Right atrium auricular region (tissue), 2 donors: ENCODE measurements around the gene ADCK2. TPM values are rescaled to one million over a fixed set of nuclear protein-coding genes. Genes with fewer than 3 reads are reported as not detected.
"Not testable (repeated sequence)": the region's sequence is repeated elsewhere in the genome, so short reads cannot be mapped to it uniquely, and the experiment has no call there.

Experiments
- DNase-seq: peaks from one replicate; pipeline ENCODE4 v3.0.0-alpha.2; 2019; ENCODE audit warnings: low spot score
- H3K27ac ChIP-seq, 2 donors: fragments of 200-600 bp; sonication (generic); 1 replicate in 1 of 2; 2 replicates in 1 of 2; pipeline ENCODE4 v1.5.1; 2016 to 2019
- H3K27me3 ChIP-seq, 2 donors: fragments of 200-600 bp; sonication (generic); one replicate each; pipeline versions ENCODE4 v1.5.1 to v1.6.0; 2017 to 2019
- H3K36me3 ChIP-seq: fragments of 200-600 bp; sonication (generic); one replicate; pipeline ENCODE4 v1.5.1; 2016
- H3K4me1 ChIP-seq, 2 donors: fragments of 200-600 bp; sonication (generic); one replicate each; pipeline versions ENCODE4 v1.5.1 to v1.6.0; 2017 to 2019
- H3K4me3 ChIP-seq, 2 donors: fragments of 200-600 bp; sonication (generic); 1 replicate in 1 of 2; 2 replicates in 1 of 2; pipeline ENCODE4 v1.5.1; 2017 to 2019; ENCODE audit warnings: mild to moderate bottlenecking in 1 of 2, moderate library complexity in 1 of 2
- H3K9me3 ChIP-seq, 2 donors: fragments of 200-600 bp; sonication (generic); one replicate each; pipeline ENCODE4 v1.5.1; 2019
- total RNA-seq, 2 donors: library from RNA; depleted of rRNA; stranded (reverse); fragments of >200 nt; gene quantifications; one replicate each; pipeline ENCODE4 v1.1.0, GENCODE V29; 2016
- TF ChIP-seq, protein P1 (sequence below), 2 donors: fragments of 200-600 bp; sonication (generic); IDR thresholded peaks; one replicate each; pipeline ENCODE4 v1.5.1; 2019; ENCODE audit warnings: antibody characterized with exemption in 2 of 2

Gene ADCK2
- total RNA-seq, 2 donors from 2014 or later = 16.6 to 21.8 TPM

DNA sequence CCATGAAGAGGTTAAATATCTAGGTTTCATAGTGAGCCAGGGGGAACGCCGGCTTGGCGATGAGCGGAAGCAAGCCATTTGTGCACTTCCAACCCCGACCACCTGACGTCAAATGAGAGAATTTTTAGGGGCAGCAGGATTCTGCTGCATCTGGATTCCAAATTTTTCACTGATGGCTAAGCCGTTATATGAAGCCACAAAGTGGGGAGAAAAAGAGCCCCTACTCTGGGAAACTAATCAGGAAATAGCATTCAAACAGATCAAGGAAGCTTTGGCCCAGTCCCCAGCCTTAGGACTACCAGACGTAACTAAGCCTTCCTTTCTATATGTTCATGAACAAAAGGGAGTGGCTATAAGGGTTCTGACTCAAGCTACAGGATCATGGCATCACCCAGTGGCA, 12.9 kb upstream of the ADCK2 start:
- Histone ChIP-seq H3K4me1 (peaks cover 0 to 17% of the 10 kb centered on the region in 2 donors), H3K27ac (no peak overlapping the region), H3K4me3 (no peak overlapping the region), H3K36me3 (no peaks in the 10 kb centered on the region), H3K9me3 (no peaks in the 10 kb centered on the region), H3K27me3 (no peaks in the 10 kb centered on the region)
- DNase-seq = no peak
- TF ChIP-seq, protein P1, sequence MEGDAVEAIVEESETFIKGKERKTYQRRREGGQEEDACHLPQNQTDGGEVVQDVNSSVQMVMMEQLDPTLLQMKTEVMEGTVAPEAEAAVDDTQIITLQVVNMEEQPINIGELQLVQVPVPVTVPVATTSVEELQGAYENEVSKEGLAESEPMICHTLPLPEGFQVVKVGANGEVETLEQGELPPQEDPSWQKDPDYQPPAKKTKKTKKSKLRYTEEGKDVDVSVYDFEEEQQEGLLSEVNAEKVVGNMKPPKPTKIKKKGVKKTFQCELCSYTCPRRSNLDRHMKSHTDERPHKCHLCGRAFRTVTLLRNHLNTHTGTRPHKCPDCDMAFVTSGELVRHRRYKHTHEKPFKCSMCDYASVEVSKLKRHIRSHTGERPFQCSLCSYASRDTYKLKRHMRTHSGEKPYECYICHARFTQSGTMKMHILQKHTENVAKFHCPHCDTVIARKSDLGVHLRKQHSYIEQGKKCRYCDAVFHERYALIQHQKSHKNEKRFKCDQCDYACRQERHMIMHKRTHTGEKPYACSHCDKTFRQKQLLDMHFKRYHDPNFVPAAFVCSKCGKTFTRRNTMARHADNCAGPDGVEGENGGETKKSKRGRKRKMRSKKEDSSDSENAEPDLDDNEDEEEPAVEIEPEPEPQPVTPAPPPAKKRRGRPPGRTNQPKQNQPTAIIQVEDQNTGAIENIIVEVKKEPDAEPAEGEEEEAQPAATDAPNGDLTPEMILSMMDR (IDR thresholded peaks at IDR 0.05) = no peak

DNA sequence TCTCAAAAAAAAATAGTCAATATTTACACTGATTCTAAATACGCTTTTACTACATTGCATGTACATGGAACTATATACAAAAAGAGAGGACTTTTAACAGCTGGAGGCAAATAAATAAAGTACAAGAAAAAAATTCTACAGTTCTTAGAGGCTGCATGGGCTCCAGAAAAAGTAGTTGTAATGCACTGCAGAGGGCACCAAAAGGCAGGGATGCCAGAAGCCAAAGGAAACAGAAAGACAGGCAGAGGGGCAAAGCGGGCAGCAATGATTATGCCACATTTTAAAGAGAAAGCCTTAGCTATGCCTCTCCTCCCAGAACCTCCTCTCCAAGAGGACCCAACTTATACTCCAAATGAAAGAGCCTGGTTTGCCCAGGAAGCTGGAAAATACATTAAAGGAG, 11.6 kb upstream of the ADCK2 start:
- Histone ChIP-seq H3K36me3 (no peaks in the 10 kb centered on the region), H3K27ac (no peak overlapping the region), H3K9me3 (no peaks in the 10 kb centered on the region), H3K4me3 (no peak overlapping the region), H3K4me1 (peaks cover 0 to 13% of the 10 kb centered on the region in 2 donors), H3K27me3 (no peaks in the 10 kb centered on the region)
- no peak for DNase-seq
- TF ChIP-seq, protein P1 (IDR thresholded peaks at IDR 0.05) = no peak

- H3K4me3 ChIP-seq, H3K9me3 ChIP-seq, H3K4me1 ChIP-seq, DNase-seq, H3K36me3 ChIP-seq, H3K27me3 ChIP-seq, H3K27ac ChIP-seq: not testable (repeated sequence)
Measured at GRCh38 chr7:140662938-140663337, 9.8 kb upstream of the ADCK2 start.

- Histone ChIP-seq H3K4me3 (no peak overlapping the region), H3K9me3 (no peaks in the 10 kb centered on the region), H3K4me1 (peaks cover 0 to 7% of the 10 kb centered on the region in 2 donors), H3K27me3 (no peaks in the 10 kb centered on the region), H3K27ac (no peak overlapping the region), H3K36me3 (no peaks in the 10 kb centered on the region)
- DNase-seq = no peak
- TF ChIP-seq, protein P1 (IDR thresholded peaks at IDR 0.05) = no peak
Measured at GRCh38 chr7:140667476-140667875, 5.3 kb upstream of the ADCK2 start.

DNA sequence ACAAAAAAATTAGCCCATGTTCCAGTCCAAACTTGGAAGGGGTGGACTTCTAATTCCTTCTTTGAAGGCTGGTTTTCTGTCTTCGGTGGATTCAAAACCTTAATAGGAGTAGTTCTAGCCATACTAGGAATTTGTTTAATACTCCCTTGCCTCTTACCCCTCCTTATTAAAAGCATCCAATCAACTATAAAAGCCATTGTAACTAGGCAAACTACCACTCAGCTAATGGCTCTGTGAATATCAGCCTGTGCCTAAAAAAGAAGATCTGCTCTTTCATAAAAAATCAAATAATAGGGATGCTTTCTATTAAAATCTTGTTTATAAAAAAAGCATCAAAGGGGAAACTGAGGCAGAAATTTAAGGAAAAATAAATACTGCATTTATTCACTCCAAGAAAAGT, 4.1 kb upstream of the ADCK2 start:
- Histone ChIP-seq H3K36me3 (no peaks in the 10 kb centered on the region), H3K4me3 (no peak overlapping the region), H3K9me3 (no peaks in the 10 kb centered on the region), H3K4me1 (peaks cover 0 to 10% of the 10 kb centered on the region in 2 donors), H3K27me3 (no peaks in the 10 kb centered on the region), H3K27ac (no peak overlapping the region)
- DNase-seq = no peak
- TF ChIP-seq, protein P1 (IDR thresholded peaks at IDR 0.05) = no peak

- TF ChIP-seq, protein P1 (IDR thresholded peaks at IDR 0.05) = no peak
- DNase-seq = no peak
- Histone ChIP-seq H3K36me3 (no peaks in the 10 kb centered on the region), H3K4me1 (peaks cover 0 to 17% of the 10 kb centered on the region in 2 donors), H3K9me3 (no peaks in the 10 kb centered on the region), H3K4me3 (no peak overlapping the region), H3K27ac (no peak overlapping the region), H3K27me3 (no peaks in the 10 kb centered on the region)
Measured at GRCh38 chr7:140669352-140669751, 3.4 kb upstream of the ADCK2 start.

DNA sequence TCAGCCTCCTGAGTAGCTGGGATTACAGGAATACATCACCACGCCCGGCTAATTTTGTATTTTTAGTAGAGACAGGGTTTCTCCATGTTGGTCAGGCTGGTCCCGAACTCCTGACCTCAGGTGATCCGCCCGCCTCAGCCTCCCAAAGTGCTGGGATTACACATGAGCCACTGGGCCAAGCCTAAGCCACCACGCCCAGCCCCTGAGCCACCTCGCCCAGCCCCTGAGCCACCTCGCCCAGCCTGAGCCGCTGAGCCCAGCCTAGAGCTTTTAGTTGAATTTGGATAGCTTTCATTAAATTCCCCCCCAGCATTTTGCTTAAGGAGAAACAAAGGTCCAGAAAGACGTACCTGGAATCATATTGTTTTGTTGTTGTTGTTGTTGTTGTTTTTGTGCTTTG, 2.9 kb upstream of the ADCK2 start:
- not testable (repeated sequence) for H3K36me3 ChIP-seq, DNase-seq, H3K4me3 ChIP-seq, H3K9me3 ChIP-seq, H3K27ac ChIP-seq, H3K27me3 ChIP-seq
- peaks cover 0 to 23% of the 10 kb centered on the region in 2 donors for H3K4me1 ChIP-seq
